GM19467 (cell line): ENCODE results near the gene URI1.
"Not testable (repeated sequence)": the region's sequence is repeated elsewhere in the genome, so short reads cannot be mapped to it uniquely, and the experiment has no call there.

Source experiments
- ATAC-seq: cut with Tn5 transposase; IDR thresholded peaks from one replicate; pipeline ENCODE4 v1.9.1; 2021; ENCODE audit warnings: mild to moderate bottlenecking, moderate library complexity; ENCODE audit not compliant: unreplicated experiment

URI1 gene

GRCh38 chr19:29941828-29942403, at the start of gene URI1:
URI1 (plus strand) TSS chr19:29942239; CDS start chr19:29942548, 309 bp downstream.
- ATAC-seq = peak; percentile 80

- ATAC-seq = no peak
Observed at GRCh38 chr19:29893606-29894284, 48.3 kb upstream of the URI1 start.

- ATAC-seq = no peak
Observed at GRCh38 chr19:29896802-29897201, 45.2 kb upstream of the URI1 start.

GRCh38 chr19:29897466-29897865, 44.6 kb upstream of the URI1 start:
- no peak for ATAC-seq

- ATAC-seq = no peak
Observed at GRCh38 chr19:29904017-29904416, 38.0 kb upstream of the URI1 start.

GRCh38 chr19:29908963-29909944, 32.8 kb upstream of the URI1 start:
- no peak for ATAC-seq

GRCh38 chr19:29914933-29915332, 27.1 kb upstream of the URI1 start:
- ATAC-seq = no peak

GRCh38 chr19:29915832-29916231, 26.2 kb upstream of the URI1 start:
- not testable (repeated sequence) for ATAC-seq

- no peak for ATAC-seq
Observed at GRCh38 chr19:29917911-29918310, 24.1 kb upstream of the URI1 start.

- no peak for ATAC-seq
Observed at GRCh38 chr19:29918891-29919290, 23.1 kb upstream of the URI1 start.

GRCh38 chr19:29922972-29923371, 19.1 kb upstream of the URI1 start:
- no peak for ATAC-seq

GRCh38 chr19:29923653-29924052, 18.4 kb upstream of the URI1 start:
- no peak for ATAC-seq

GRCh38 chr19:29926031-29926430, 16.0 kb upstream of the URI1 start:
- ATAC-seq = no peak

GRCh38 chr19:29926801-29927200, 15.2 kb upstream of the URI1 start:
- ATAC-seq = no peak

- peak; percentile 61 for ATAC-seq
Observed at GRCh38 chr19:29927944-29928625, 14.0 kb upstream of the URI1 start.

GRCh38 chr19:29928831-29929230, 13.2 kb upstream of the URI1 start:
- ATAC-seq = peak; percentile 70

GRCh38 chr19:29934257-29934656, 7.8 kb upstream of the URI1 start:
- no peak for ATAC-seq

GRCh38 chr19:29934781-29935180, 7.3 kb upstream of the URI1 start:
- ATAC-seq = no peak

GRCh38 chr19:29936409-29936808, 5.6 kb upstream of the URI1 start:
- ATAC-seq = no peak

- ATAC-seq = no peak
Observed at GRCh38 chr19:29939628-29940027, 2.4 kb upstream of the URI1 start.

GRCh38 chr19:29940971-29941585, 961 bp upstream of the URI1 start:
- no peak for ATAC-seq
